Upper lobe of left lung (tissue), 6 donors: ENCODE data around the gene CAMK2N1. TPM values are rescaled to one million over a fixed set of nuclear protein-coding genes. Genes with fewer than 3 reads are reported as not detected.

Experiments
- ATAC-seq, 2 donors: fragments of 200-7000 bp; cut with Tn5 transposase; one replicate each; pipeline ENCODE4 v1.9.1; 2022; ENCODE audit warnings: mild to moderate bottlenecking in 2 of 2, moderate library complexity in 2 of 2; ENCODE audit not compliant: low FRiP score in 2 of 2
- DNase-seq, 2 donors: peaks; one replicate each; pipeline ENCODE4 v3.0.0-alpha.2; 2019 to 2020
- H3K27ac ChIP-seq, 4 donors: fragments of 200-600 bp; sonication (generic); one replicate each; pipeline ENCODE4 v1.5.1; 2016 to 2019
- H3K27me3 ChIP-seq, 4 donors: fragments of 200-600 bp; sonication (generic); one replicate each; pipeline ENCODE4 v1.5.1; 2017 to 2019
- H3K36me3 ChIP-seq, 4 donors: fragments of 200-600 bp; sonication (generic); one replicate each; pipeline ENCODE4 v1.5.1; 2016 to 2019
- H3K4me1 ChIP-seq, 4 donors: fragments of 200-600 bp; sonication (generic); one replicate each; pipeline ENCODE4 v1.5.1; 2018 to 2019
- H3K4me3 ChIP-seq, 4 donors: fragments of 200-600 bp; sonication (generic); one replicate each; pipeline ENCODE4 v1.5.1; 2017 to 2019; ENCODE audit warnings: mild to moderate bottlenecking in 2 of 4, moderate library complexity in 1 of 4
- H3K9me3 ChIP-seq, 4 donors: fragments of 200-600 bp; sonication (generic); one replicate each; pipeline ENCODE4 v1.5.1; 2018 to 2019
- CTCF ChIP-seq, 6 experiments: fragments of 450-650 bp in 4 of 6; fragments of 200-600 bp in 2 of 6; sonication (generic) in 2 of 6; IDR thresholded peaks; one replicate each; pipeline ENCODE4 v1.5.1; 2016 to 2019; ENCODE audit warnings: antibody characterized with exemption in 6 of 6
- EP300 ChIP-seq, 4 donors: sonication (generic); formaldehyde crosslinking; IDR thresholded peaks; one replicate each; pipeline ENCODE4 v1.5.1; 2017; ENCODE audit warnings: antibody characterized with exemption in 4 of 4, control low read depth in 2 of 4
- POLR2A ChIP-seq, 4 donors: fragments of 450-650 bp; IDR thresholded peaks; one replicate each; pipeline ENCODE4 v1.5.1; 2016 to 2017; ENCODE audit warnings: antibody characterized with exemption in 4 of 4, mild to moderate bottlenecking in 2 of 4
- POLR2AphosphoS5 ChIP-seq, 2 donors: sonication (generic); formaldehyde crosslinking; IDR thresholded peaks; one replicate each; pipeline ENCODE4 v1.5.1; 2017; ENCODE audit warnings: antibody characterized with exemption in 2 of 2
- WGBS, 2 donors: methylation state at CpG; one replicate each; pipeline ENCODE4 v1.1.5; 2017 to 2018; 5-methylcytosine and 5-hydroxymethylcytosine counted together
- total RNA-seq, 6 donors: library from RNA; depleted of rRNA in 4 of 6; stranded (reverse); fragments of >200 nt in 4 of 6; gene quantifications; one replicate each; pipeline versions ENCODE4 v1.1.0 to v1.2.1, GENCODE V29; 2016 to 2021
- donor health status: DM: no; HTN: no; CAD: no; lungs with moderate emphysema.
- donor health status: DM: no; HTN: yes; CAD: no; lungs with severe emphysema.

The CAMK2N1 gene
- total RNA-seq, 6 donors from 2014 or later = 18.4 to 63.9 (median 28.1) TPM

DNA sequence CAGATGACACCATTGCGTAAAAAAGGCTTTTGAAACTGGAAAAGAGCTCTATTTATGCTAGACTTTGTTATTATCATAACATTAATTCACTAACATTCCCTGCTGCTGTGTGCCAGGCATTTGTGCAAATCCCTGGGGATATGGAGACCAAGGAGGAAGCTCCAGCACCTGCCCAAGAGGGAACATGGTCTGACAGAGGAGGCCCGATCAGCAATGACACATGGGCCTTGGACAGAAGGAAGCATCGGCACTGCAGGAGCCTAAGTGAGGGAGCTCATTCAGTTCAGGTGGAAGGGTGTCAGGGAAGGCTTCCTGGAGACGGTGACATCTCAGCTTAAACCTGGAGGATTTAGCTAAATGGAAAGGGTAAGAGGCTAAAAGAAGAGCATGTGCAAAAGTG lies 13.9 kb downstream of the CAMK2N1 start:
- DNase-seq (no peak), ATAC-seq (no peak)
- Histone ChIP-seq H3K27me3 (peaks cover 0 to 13% (median 4%) of the 10 kb centered on the region in 4 donors), H3K9me3 (no peaks in the 10 kb centered on the region), H3K27ac (no peak overlapping the region), H3K4me1 (peaks cover 3 to 12% (median 10%) of the 10 kb centered on the region in 4 donors), H3K36me3 (no peaks in the 10 kb centered on the region), H3K4me3 (no peak overlapping the region)
- TF ChIP-seq EP300 (IDR thresholded peaks at IDR 0.05) (no peak), POLR2A (IDR thresholded peaks at IDR 0.05) (no peak), POLR2AphosphoS5 (IDR thresholded peaks at IDR 0.05) (no peak), CTCF (IDR thresholded peaks at IDR 0.05) (no peak)
- WGBS, 2 donors = 83 to 87% methylated on average over 4 of the region's 4 CpGs

DNA sequence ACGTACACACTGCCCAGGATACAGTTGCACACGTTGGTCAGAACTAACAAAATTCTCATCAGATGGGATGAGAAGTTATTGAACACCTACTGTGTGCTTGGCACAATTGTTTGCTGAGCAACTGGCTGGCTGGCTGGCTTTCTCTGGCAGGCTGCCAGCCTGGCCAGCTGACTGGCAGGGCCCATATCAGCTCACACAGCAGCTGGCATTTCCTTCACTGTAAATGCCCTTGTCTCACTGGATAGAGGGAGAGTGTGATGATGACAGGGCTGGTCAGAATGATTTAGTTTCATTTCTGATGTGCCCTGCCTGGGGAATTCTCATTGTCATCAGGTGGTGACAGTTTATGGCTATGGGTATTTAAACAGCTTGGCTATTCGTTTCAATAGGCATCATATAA lies 15.8 kb downstream of the CAMK2N1 start:
- Histone ChIP-seq H3K9me3 (no peaks in the 10 kb centered on the region), H3K4me3 (no peak overlapping the region), H3K4me1 (no peaks in the 10 kb centered on the region), H3K27ac (no peak overlapping the region), H3K36me3 (no peaks in the 10 kb centered on the region), H3K27me3 (no peaks in the 10 kb centered on the region)
- 56 to 62% methylated on average over 3 of the region's 3 CpGs for WGBS, 2 donors
- DNase-seq (no peak), ATAC-seq (no peak)
- TF ChIP-seq POLR2AphosphoS5 (IDR thresholded peaks at IDR 0.05) (no peak), POLR2A (IDR thresholded peaks at IDR 0.05) (no peak), CTCF (IDR thresholded peaks at IDR 0.05) (no peak), EP300 (IDR thresholded peaks at IDR 0.05) (no peak)

DNA sequence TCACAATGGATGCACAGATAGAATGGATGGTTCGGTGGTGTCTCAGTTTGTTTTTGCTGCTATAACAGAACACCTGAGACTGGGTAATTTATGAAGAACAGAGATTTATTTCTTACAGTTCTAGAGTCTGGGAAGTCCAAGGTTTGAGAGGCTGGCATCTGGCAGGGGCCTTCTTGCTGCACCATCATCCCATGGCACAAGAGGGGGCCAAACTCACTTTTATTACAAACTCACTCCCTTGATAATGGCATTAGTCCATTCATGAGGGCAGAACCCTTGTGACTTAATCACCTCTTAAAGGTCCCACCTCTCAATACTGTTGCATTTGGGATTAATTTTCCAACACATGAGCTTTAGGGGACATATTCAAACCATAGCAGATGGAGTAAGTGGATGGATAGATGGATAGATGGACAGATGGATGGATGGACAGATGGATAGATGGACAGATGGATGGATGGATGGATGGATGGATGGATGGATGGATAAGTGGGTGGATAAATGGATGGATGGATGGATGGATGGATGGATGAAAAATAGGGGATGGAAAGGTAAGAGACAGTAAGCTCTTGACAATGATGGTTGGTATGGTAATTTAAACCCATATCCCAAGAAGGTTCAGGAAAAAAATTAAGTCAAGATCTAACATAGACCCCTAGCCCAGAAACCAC lies 16.5 kb downstream of the CAMK2N1 start:
- 89 to 95% methylated on average over 1 of the region's 1 CpG for WGBS, 2 donors
- ATAC-seq (no peak), DNase-seq (no peak)
- Histone ChIP-seq H3K9me3 (no peaks in the 10 kb centered on the region), H3K27me3 (no peaks in the 10 kb centered on the region), H3K4me3 (no peak overlapping the region), H3K4me1 (no peaks in the 10 kb centered on the region), H3K27ac (no peak overlapping the region), H3K36me3 (no peaks in the 10 kb centered on the region)
- TF ChIP-seq POLR2A (IDR thresholded peaks at IDR 0.05) = no peak
- TF ChIP-seq POLR2AphosphoS5 (IDR thresholded peaks at IDR 0.05) = no peak
- TF ChIP-seq CTCF (IDR thresholded peaks at IDR 0.05) = no peak
- TF ChIP-seq EP300 (IDR thresholded peaks at IDR 0.05) = no peak

DNA sequence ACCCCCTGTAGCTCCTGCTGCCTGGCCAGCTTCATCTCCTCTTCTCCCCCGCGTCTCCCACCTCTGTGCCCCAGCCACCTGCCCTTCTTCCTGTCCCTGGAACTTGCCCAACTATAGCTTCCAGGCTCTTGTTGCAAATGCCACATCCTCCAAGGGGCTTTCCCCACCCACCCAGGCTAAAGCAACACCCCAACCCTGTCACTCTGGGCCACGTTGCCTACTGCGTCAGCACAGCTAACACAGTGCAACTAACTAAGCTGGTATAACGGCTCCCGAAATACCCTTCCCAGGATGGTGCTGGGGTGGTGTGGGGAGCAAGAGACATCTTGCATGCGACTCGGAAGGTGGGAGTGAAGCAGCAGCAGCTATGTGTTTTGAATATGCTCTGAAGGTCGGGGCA lies 19.7 kb downstream of the CAMK2N1 start:
- no peaks in the 10 kb centered on the region for H3K9me3 ChIP-seq
- no peaks in the 10 kb centered on the region for H3K27me3 ChIP-seq
- DNase-seq (no peak), ATAC-seq (no peak)
- H3K27ac ChIP-seq = no peak overlapping the region
- no peak overlapping the region for H3K4me3 ChIP-seq
- no peak for TF ChIP-seq EP300 (IDR thresholded peaks at IDR 0.05)
- no peak for TF ChIP-seq POLR2AphosphoS5 (IDR thresholded peaks at IDR 0.05)
- TF ChIP-seq POLR2A (IDR thresholded peaks at IDR 0.05) = no peak
- no peak for TF ChIP-seq CTCF (IDR thresholded peaks at IDR 0.05)
- 64 to 65% methylated on average over 9 of the region's 9 CpGs for WGBS, 2 donors
- no peaks in the 10 kb centered on the region for H3K36me3 ChIP-seq
- H3K4me1 ChIP-seq = no peaks in the 10 kb centered on the region

- DNase-seq = no peak
- ATAC-seq = no peak
- Histone ChIP-seq H3K27ac (no peak overlapping the region), H3K4me3 (no peak overlapping the region), H3K4me1 (no peaks in the 10 kb centered on the region), H3K9me3 (no peaks in the 10 kb centered on the region), H3K36me3 (no peaks in the 10 kb centered on the region), H3K27me3 (no peaks in the 10 kb centered on the region)
- 68 to 70% methylated on average over 5 of the region's 5 CpGs for WGBS, 2 donors
- TF ChIP-seq POLR2AphosphoS5 (IDR thresholded peaks at IDR 0.05) (no peak), CTCF (IDR thresholded peaks at IDR 0.05) (no peak), POLR2A (IDR thresholded peaks at IDR 0.05) (no peak), EP300 (IDR thresholded peaks at IDR 0.05) (no peak)
Measured at GRCh38 chr1:20465187-20465586, 20.8 kb downstream of the CAMK2N1 start.
